AG04450 (cell line): Measurements from ENCODE around the gene ZFYVE28. TPM values are rescaled to one million over a fixed set of nuclear protein-coding genes. Genes with fewer than 3 reads are reported as not detected.

ENCODE experiments used
- CTCF ChIA-PET: fragments of 300-600, 350-600 bp; formaldehyde crosslinking; extraction: SDS; loops from one replicate; lab custom pipeline; 2022; ENCODE audit warnings: antibody characterized with exemption, inconsistent platforms; lab: Charles Lee
- POLR2A ChIA-PET: fragments of 350-600 bp; formaldehyde crosslinking; extraction: SDS; loops from one replicate; lab custom pipeline; 2021; ENCODE audit warnings: antibody characterized with exemption, inconsistent platforms; lab: Yijun Ruan, JAX
- DNase-seq: peaks from one replicate; pipeline ENCODE4 v3.0.0-alpha.2; 2011; ENCODE audit warnings: low read depth, low spot score
- H3K27ac ChIP-seq: one replicate; pipeline ENCODE4 v1.5.1; 2012; ENCODE audit warnings: low read depth, low read length, control low read depth
- H3K27me3 ChIP-seq: one replicate; pipeline ENCODE4 v1.6.0; 2012; ENCODE audit warnings: low read length; ENCODE audit not compliant: control insufficient read depth, insufficient read depth
- H3K4me3 ChIP-seq: 2 replicates; pipeline ENCODE4 v1.5.1; 2011; ENCODE audit warnings: mild to moderate bottlenecking, low read depth, low read length, control low read depth
- H3K9me3 ChIP-seq: 2 replicates; pipeline ENCODE4 v1.5.1; 2012; ENCODE audit warnings: low read length; ENCODE audit not compliant: control insufficient read depth, insufficient read depth
- polyA plus RNA-seq: library from polyadenylated mRNA; depleted of rRNA; stranded (reverse); fragments of >200 nt; gene quantifications from 2 replicates; pipeline ENCODE4 v1.2.3, GENCODE V29; 2011
- TF ChIP-seq, protein P1 (sequence below): IDR thresholded peaks from 2 replicates; pipeline ENCODE4 v1.5.1; 2011; ENCODE audit warnings: low read depth, low read length, control low read depth, inconsistent platforms

Gene ZFYVE28
- polyA plus RNA-seq, 1 experiment: 2.2 TPM

GRCh38 chr4:2360396-2360730, 58.1 kb downstream of the ZFYVE28 start:
- CTCF ChIA-PET: no interaction called here
- no peak for DNase-seq
- Histone ChIP-seq H3K4me3 (no peak overlapping the region), H3K27me3 (peaks cover 9% of the 10 kb centered on the region), H3K27ac (no peak overlapping the region), H3K9me3 (peaks cover 4% of the 10 kb centered on the region; the same call in 1 of the 2 replicates)
- TF ChIP-seq, protein P1, sequence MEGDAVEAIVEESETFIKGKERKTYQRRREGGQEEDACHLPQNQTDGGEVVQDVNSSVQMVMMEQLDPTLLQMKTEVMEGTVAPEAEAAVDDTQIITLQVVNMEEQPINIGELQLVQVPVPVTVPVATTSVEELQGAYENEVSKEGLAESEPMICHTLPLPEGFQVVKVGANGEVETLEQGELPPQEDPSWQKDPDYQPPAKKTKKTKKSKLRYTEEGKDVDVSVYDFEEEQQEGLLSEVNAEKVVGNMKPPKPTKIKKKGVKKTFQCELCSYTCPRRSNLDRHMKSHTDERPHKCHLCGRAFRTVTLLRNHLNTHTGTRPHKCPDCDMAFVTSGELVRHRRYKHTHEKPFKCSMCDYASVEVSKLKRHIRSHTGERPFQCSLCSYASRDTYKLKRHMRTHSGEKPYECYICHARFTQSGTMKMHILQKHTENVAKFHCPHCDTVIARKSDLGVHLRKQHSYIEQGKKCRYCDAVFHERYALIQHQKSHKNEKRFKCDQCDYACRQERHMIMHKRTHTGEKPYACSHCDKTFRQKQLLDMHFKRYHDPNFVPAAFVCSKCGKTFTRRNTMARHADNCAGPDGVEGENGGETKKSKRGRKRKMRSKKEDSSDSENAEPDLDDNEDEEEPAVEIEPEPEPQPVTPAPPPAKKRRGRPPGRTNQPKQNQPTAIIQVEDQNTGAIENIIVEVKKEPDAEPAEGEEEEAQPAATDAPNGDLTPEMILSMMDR: no peak
- POLR2A ChIA-PET: interaction anchor here (1.3 kb wide), 1 partner anchor 98 kb away, joined by 5 read pairs; the partner anchor contains the start of gene MXD4

GRCh38 chr4:2359591-2360395, 58.7 kb downstream of the ZFYVE28 start:
- TF ChIP-seq, protein P1: no peak
- CTCF ChIA-PET: no interaction called here
- peaks cover 6% of the 10 kb centered on the region for H3K27me3 ChIP-seq
- H3K27ac ChIP-seq: no peak overlapping the region
- POLR2A ChIA-PET: interaction anchor here (1.3 kb wide), 1 partner anchor 98 kb away, joined by 5 read pairs; the partner anchor contains the start of gene MXD4
- H3K9me3 ChIP-seq: peaks cover 4% of the 10 kb centered on the region; the same call in 1 of the 2 replicates
- H3K4me3 ChIP-seq: no peak overlapping the region
- DNase-seq: no peak

- ChIA-PET CTCF (no interaction called here), POLR2A (no interaction called here)
- Histone ChIP-seq H3K4me3 (no peak overlapping the region), H3K9me3 (peaks cover 4% of the 10 kb centered on the region; the same call in 1 of the 2 replicates), H3K27me3 (peaks cover 7% of the 10 kb centered on the region), H3K27ac (no peak overlapping the region)
- TF ChIP-seq, protein P1: no peak
- no peak for DNase-seq
Measured at GRCh38 chr4:2357821-2358745, 60.4 kb downstream of the ZFYVE28 start.

- Histone ChIP-seq H3K4me3 (no peak overlapping the region), H3K9me3 (peaks cover 8% of the 10 kb centered on the region; the same call in 1 of the 2 replicates), H3K27ac (no peak overlapping the region), H3K27me3 (peaks cover 9% of the 10 kb centered on the region)
- POLR2A ChIA-PET: no interaction called here
- TF ChIP-seq, protein P1: no peak
- CTCF ChIA-PET: no interaction called here
- DNase-seq: no peak
Measured at GRCh38 chr4:2356123-2357069, 62.0 kb downstream of the ZFYVE28 start.
